ENCODE results near the gene NEAT1.
"Not testable (repeated sequence)": the region's sequence is repeated elsewhere in the genome, so short reads cannot be mapped to it uniquely, and the experiment has no call there.

Gene NEAT1

DNA sequence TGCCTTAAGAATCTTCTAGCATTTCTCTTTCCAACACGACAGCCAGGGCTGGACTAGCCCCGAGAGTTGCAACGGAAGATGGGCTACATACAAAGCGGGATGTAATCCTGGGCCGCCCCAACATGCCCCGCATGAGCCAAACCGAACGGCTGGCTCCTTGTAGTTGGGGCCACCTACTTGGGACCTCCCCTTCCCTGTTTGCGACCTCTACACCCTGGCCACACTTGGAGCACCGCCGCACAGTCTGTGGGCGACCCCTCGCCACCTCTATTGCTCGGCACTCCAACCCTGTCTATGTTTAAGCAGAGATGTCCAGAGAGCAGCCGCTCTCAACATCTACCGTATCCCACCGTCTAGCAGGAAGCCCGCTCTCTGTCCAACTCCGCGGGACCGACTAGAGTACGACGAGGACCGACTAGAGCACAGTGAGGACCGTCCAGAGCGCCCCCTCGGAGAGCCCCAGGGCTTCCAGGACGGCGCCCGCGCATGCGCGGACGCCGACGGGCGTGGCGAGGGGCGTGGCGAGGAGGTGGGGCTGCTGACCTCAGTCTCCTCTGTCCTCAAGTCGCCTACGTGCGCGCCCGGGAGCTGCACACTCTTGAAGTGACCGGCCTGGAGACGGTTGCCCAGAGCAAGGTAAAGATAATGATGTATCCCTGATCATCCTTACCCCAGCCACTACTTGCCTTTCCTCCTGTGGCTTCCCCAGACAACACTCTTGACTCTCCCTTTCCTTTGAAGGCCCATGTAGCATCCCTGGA lies 32.3 kb downstream of the NEAT1 start:
- DNase-seq = peak; percentile 83

DNA sequence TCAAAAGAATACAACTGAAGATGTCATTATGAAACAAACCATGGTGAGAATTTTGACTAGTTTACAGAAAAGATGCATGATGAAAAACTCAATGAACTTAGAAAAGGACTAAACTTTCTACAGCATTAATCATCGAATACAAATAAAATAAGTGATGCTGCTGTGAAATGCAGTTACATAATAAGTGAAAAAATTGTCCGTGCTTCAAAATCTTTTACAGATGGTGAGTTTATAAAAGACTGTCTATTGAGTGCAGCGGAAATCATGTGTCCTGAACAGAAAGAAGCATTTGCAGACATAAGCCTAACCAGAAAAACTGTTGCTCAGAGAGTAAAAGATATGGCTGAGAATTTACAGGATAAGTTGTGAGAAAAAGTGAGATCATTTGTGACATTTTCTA lies 33.8 kb downstream of the NEAT1 start:
- DNase-seq = no peak

DNA sequence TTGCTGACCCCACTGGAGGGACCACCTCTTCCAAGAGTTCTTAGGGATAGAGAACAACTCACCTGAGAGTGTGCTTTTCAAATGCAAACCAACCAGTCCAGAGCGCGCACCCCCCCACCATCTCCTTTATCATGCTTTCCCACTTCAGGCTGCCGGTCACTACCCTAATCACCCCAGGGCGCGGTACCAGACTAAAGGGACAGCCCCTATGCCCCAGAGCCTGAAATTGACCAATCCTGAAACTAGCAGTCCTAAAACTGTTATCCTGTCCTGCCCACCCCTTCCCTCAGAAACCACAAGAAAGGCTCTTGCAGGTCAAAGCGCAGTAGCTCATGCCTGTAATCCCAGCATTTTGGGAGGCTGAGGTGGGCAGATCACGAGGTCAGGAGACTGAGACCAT lies 37.0 kb downstream of the NEAT1 start:
- DNase-seq = no peak

DNA sequence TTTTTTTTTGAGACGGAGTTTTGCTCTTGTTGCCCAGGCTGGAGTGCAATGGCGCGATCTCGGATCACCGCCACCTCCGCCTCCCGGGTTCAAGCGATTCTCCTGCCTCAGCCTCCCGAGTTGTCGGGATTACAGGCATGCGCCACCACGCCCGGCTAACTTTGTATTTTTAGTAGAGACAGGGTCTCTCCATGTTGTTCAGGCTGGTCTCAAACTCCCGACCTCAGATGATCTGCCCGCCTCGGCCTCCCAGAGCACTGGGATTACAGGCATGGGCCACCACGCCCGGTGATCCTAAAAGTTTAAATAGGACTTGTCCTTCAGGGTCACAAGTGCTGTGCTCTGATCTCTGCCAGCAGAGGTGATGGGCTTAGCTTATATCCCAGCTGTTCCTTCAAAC lies 42.9 kb downstream of the NEAT1 start:
- DNase-seq = not testable (repeated sequence)

DNA sequence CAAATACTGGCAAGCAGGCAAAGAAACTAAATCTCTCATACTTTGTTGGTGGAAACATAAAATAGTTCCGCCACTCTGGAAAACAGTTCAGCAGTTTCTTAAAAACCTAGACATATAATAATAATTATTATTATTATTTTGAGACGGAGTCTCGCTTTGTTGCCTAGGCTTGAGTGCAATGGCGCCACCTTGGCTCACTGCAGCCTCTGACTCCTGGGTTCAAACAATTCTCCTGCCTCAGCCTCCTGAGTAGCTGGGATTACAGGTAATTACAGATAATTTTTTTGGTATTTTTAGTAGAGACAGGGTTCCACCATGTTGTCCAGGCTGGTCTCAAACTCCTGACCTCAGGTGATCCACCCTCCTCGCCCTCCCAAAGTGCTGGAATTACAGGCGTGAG lies 44.7 kb downstream of the NEAT1 start:
- DNase-seq = not testable (repeated sequence)

DNA sequence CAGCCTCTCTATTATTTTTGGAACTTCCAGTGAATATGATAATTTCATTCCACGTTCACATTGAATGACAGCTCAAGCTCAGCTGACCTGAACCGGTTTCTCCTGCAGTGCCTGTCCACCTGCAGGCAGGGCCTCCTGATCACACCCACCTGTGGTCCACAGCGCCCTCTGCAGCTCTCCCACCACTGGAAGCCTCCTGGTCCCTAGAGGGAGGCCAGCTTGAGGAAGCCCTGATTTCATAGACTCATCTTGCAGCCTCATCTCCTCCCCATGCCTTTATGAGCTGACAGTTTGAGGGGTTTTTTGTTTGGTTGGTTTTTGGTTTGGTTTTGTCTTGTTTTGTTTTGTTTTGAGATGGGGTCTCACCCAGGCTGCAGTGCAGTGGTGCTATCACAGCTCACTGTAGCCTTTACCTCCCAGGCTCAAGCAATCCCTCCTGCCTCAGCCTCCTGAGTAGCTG lies 46.3 kb downstream of the NEAT1 start:
- DNase-seq = peak; percentile 23

DNA sequence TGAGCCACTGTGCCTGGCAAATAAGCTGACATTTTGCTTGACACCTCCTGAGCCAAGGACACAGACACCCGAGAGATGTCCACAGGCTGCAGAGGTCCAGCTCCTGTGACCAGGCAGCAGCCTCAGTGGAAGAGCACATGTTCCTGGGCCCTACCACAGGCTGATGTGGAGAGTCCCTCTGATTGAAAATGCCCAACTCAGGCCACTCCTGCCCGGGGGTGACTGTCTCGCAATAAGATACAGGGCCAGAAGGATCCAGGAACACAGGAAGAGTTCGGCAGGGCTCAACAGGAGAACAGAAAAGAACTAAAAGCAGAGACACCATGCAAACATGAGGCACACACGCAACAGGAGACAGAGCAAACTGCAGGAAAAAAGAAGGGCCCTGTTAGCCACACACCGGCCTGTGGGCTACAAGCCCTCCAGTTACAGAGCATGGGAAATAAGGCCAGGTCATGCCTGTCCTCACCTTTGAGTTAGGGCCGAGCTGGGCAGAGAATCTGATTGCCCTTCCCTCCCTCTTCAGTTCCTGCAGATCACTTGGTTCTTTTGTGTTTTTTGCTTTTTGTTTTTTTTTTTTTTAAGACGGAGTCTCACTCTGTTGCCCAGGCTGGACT lies 47.9 kb downstream of the NEAT1 start:
- DNase-seq = no peak

DNA sequence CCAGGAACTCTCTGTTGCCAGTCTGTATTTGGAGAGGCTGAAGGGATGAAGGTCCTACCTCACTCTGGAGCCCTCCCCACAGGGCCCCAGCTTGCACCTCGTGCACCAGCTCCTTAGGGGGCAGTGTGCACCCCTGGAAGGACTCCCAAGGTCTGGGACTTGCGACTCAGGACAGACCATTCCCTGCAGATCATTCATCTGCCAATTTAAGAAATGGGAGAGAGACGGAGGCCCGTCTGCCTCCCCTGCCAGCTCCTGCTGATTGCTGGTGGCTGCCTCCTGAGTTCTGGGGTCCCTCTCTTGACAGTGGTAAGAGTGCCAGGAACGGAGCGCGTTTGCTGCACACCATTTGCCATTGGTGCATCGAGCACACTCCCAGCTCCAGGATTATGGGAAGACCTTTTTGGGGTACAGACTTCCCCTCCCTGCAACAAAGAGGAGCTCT lies 48.9 kb downstream of the NEAT1 start:
- peak; percentile 80 for DNase-seq

DNA sequence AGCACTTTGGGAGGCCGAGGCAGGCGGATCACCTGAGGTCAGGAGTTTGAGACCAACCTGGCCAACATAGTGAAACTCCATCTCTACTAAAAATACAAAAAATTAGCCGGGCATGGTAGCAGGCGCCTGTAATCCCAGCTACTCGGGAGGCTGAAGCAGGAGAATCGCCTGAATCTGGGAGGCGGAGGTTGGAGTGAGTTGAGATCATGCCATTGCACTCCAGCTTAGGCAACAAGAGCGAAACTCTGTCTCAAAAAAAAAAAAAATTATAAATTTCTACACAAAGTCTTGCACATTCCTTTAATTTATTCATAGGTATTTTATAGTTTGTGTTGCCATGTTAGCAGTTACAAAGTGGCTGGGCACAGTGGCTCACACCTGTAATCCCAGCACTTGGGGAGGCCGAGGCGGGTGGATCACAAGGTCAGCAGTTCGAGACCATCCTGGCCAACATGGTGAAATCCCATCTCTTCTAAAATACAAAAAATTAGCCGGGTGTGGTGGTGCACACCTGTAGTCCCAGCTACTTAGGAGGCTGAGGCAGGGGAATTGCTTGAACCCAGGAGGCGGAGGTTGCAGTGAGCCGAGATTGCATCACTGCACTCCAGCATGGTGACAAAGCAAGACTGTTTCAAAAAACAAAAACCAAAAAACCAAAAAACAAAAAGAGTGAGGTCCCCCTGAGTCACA lies 50.1 kb downstream of the NEAT1 start:
- DNase-seq = not testable (repeated sequence)

DNA sequence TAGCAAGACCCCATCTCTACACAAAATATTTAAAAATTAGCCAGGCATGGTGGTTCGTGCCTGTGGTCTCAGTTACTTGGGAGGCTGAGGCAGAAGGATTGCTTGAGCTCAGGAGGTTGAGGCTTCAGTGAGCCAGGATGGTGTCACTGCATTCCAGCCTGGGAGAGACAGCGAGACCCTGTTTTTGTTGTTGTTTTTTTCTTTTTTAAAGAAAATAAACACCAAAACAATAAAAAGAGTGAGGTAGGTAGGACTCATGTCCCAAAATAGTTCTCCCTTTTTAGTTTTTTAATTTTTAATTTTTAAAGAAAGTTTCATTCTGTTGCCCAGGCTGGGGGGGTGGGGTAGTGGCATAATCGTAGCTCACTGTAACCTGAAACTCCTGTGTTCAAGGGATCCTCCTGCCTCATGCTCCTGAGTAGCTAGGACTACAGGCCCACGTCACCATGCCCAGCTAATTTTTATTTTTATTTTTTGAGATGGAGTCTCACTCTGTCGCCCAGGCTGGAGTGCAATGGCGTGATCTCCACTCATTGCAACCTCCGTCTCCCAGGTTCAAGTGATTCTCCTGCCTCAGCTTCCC lies 50.8 kb downstream of the NEAT1 start:
- DNase-seq = no peak

DNA sequence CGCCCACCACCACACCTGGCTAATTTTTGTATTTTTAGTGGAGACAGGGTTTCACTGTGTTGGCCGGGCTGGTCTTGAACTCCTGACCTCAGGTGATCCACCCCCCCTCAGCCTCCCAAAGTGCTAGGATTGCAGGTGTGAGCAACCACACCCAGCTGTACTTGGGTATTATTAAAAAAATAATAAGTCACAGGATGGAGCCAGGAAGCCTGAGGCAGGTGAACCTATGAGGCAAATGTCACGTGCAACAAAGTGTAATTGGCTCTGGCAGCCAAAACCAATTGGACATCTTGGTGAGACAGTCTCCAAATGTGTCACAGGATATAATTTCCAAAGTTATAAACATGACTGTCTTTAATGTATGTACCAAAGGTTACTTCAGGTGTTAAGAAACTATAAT lies 52.3 kb downstream of the NEAT1 start:
- no peak for DNase-seq

DNA sequence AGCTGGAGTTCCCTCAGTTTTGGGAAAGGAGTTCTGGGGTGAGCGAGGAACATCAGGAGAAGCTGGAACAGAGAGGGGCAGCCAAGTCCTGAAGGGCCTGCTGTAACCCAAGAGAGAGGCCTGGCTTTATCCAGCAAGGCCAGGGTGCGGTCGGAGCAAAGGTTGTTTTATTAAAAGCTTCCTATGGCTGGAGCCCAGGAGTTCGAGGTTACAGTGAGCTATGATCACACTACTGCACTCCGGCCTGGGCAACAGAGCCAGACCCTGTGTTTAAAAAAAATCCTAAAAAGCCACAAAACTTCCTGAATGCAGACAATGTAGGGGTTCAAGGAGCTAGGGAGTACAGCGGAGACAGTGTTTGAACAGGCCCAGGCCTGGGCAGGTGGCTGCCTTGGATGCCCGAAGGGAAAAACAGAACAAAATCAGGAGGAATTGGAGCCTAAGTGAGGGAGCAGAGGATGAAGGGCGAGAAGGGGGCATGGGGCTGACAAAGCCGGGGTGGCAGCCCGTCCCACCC lies 54.1 kb downstream of the NEAT1 start:
- DNase-seq = no peak

DNA sequence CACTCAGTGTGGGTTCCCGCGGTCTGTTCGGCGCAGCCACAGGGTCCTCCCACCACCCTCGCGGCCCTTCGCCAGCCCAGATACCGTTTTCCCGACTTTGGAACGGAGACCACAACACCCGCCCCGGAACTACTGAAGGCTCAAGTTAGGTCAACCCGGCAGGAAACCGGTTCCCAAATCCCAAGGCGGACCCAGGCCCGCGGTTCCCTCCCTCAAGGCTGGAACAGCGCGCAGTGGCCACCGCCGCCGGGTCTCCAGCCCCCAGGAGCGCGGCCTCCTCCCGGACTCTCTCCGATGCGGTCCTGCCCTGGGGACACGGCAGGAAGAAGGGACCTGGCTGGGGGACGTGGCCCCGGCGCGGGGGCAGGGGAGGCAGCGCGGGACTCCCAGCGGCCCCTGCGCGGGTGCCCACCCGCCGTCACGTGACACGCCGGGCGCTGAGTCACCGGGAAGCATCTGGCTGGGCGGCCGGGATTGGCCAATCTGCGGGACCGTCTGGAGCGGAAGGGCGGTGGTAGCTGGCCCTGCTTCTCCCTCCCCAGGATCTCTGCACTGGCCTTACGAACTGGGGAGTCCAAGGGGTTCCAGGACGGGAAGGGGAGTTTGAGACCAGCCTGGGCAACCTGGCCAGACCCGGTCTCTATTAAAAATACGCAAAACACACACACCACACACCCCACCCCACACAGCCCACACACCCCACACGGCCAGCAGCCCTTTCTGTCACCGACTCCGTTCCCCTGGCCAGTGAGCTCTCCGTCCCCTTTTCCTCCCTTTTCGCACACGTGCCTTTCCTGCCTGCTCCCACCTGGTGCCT lies 54.8 kb downstream of the NEAT1 start:
- peak; percentile 94 for DNase-seq

DNA sequence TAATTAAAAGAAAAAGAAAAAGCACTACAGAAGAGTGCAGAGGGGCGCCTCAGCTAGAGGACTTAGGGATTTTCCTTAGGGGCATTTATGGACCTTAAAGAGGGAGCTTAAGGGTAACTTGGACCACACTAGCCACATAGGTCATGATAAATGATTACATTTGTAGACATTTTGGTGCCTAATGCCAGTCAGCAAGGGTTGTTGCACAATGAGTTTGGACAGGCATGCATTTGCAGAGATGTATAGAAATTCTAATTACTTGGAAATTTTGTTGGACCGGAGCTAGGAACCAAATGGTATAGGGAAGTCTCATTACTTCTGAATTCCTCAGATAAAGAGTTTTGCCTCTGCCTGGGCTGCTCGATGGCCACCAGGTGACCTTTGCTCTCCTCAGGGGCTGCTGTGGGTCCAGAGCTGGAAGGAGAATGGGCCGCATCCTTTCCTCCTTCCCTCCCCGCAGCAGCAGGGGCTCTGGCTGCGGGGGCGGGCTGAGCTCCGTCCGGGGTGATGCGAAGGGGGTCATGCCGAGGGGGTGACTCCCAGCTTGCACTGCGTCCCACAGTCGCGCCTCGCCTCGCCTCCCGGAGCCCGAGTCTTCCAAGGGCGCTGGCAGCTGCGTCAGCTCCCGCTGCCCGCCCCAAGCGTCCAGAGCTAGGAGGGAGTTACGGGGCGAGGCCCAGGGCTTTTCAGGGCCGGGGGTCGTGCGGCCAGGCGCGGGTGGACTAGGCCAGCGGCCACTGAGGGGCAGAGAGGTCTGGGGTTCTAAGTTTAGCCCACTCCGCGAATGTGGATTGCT lies 56.0 kb downstream of the NEAT1 start:
- peak; percentile 31 for DNase-seq

DNA sequence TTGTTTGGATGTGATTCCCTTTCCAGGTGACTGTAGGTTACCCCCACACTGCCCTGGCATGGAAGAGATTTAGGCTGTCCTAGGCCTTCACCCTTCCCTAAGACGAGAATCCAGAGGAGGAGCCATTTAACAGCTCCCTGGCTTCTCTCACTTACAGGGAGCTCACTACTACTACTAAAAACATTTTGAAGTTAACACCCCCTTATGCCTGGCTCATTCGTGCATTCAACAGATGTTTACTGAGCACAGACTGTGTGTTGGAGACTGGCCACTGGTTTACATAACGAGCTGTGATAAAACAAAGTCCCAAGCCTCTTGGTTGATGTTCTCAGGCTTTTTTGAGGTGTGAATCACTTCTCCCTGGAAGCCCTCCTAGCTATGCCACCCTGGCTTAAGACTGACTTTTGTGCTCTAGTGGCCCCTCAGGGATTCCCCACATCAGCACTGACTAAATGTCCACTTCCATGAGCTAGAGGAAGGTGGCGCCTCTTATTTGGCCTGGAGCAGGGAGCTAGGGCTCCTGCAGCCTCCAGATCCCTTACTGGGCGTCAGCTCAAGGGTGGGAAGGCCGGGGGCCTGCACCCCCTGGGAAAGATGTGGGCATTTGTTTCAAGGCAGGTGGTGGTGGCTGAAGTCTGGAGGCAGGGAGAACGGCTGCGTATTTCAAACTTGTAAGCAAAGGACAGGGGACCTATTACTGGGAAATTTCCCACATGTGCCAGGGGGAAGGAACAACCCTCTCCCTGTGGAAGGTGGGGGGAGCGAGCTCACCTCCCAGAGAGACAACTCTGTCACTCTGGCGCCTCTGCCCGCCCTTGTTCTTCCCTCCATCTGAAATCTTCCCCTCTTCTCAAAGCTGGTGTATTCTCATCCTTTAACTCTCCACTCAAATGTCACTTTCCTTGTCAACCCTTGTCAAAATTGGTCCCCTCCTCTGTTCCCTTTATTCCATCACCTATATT lies 56.9 kb downstream of the NEAT1 start:
- peak; percentile 77 for DNase-seq

DNA sequence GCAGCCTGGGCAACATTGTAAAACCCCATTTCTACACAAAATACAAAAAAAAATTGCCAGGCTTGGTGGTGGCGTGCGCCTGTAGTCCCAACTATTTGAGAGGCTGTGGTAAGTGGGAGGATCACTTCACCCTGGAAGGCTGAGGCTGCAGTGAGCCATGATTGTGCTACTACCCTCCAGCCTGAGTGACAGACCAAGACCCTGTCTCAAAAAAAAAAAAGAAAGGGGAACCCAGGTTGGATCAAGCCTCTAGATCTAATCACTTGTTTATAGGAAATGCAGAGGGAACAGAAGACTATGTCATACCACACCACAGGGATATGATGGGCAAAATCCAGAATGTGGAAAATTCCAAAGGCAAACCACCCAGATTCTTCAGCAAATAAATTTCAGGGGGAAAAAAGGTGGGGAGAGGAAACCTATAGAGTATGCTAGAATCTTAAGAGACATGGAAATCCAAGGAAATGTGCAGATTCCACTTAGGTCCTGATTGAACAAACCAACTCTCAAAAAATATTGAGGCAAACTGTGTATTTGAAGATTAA lies 59.8 kb downstream of the NEAT1 start:
- peak; percentile 46 for DNase-seq

DNA sequence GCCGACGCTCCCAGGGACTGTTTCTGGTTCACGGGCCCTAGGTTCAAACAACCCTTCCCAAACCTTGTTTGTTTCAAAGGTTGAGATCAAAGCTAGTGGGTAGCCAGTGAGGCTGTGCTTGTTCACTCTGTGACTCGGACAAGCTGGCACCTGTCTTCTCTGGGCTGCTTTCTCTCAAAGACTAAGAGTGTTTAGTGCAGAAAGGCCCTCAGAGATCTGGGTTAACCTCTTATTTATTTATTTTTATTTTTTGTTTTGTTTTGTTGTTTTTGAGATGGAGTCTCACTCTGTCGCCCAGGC lies 63.3 kb downstream of the NEAT1 start:
- no peak for DNase-seq

DNA sequence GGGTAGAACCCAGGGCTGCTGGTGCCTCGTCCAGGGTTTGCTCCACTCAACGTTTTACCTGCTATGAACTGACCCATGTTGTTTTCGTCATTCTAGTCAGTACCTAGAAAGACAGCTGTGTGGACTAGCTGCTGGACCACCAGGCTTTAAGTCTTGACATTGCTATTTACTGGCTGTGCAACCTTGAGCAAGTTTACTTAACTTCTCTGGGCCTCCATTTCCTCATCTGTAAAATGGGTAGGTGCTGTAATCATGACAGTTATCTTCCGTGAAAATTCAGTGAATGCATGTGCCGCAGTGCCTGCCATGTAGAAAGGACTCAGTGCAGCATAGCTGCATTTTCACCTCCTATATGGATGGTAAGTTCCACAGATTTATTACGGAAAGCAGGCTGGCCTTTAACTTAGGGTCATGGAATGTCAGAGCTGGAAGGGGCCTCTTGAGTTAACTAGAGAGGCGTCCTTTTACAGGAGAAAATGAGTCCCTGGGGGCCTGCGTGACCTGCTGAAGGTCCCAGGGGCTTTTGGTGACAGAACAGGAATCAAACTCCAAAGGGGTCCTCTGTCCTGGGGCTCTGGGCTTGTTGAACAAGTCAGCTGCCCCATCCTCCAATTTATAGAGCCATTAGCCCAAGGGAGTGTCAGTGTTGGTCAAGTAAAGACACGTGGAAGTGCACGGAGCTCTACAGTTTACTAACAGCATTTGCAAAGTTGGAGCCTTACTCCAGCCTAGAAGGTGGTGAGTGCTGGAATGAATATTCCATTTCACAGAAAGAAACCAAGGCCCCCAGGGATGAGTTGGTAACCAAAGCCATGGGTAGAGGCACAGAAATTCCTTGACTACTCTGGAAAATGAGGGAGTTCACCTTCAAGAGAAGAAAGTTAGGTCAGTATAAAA lies 64.2 kb downstream of the NEAT1 start:
- DNase-seq = no peak
